Stimulated activated CD8-positive, alpha-beta memory T cell treated with anti-CD3 and anti-CD28 coated beads, Interleukin-2, amount 100 ng/mL, for 1 hour (primary cell): ENCODE data around the gene EPB41L1.

ENCODE experiments used
- DNase-seq, 2 donors: peaks; one replicate each; pipeline ENCODE4 v3.0.0-alpha.2; 2020; ENCODE audit warnings: low read depth in 2 of 2

The EPB41L1 gene

GRCh38 chr20:36281785-36282380 lies 127.3 kb downstream of the EPB41L1 start:
- no peak for DNase-seq
